Astrocyte (in vitro differentiated cells and primary cell): ENCODE results near the gene HSD17B4.

ENCODE experiments used
- EZH2 ChIP-seq: IDR thresholded peaks from 2 replicates; pipeline ENCODE4 v1.6.1; 2012; ENCODE audit warnings: mild to moderate bottlenecking, low read length, inconsistent platforms; ENCODE audit not compliant: insufficient read depth
- TF ChIP-seq, protein P1 (sequence below): IDR thresholded peaks from 2 replicates; pipeline ENCODE4 v1.5.1; 2011; ENCODE audit warnings: low read depth, mild to moderate bottlenecking, inconsistent platforms, low read length, moderate library complexity; ENCODE audit not compliant: insufficient read depth

DNA sequence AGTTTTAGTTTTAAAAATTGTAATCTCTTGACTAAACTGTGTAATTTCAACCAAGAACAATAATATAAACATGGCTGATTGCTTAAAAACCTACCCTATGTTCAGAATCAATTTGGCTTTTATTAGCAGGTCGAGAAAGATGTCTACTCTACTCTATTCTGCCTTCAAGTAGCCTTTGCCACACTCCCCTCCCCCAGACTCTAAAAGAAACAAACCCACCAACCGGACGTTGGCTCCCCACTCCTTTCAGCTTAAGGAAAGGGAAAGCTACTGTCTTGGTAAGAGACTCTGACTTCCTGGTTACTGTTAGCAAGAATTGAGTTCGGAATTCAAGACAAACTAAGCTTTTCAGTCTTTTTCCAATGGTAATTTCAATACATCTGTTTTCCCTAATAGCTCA, 49.7 kb upstream of the HSD17B4 start:
- TF ChIP-seq, protein P1, sequence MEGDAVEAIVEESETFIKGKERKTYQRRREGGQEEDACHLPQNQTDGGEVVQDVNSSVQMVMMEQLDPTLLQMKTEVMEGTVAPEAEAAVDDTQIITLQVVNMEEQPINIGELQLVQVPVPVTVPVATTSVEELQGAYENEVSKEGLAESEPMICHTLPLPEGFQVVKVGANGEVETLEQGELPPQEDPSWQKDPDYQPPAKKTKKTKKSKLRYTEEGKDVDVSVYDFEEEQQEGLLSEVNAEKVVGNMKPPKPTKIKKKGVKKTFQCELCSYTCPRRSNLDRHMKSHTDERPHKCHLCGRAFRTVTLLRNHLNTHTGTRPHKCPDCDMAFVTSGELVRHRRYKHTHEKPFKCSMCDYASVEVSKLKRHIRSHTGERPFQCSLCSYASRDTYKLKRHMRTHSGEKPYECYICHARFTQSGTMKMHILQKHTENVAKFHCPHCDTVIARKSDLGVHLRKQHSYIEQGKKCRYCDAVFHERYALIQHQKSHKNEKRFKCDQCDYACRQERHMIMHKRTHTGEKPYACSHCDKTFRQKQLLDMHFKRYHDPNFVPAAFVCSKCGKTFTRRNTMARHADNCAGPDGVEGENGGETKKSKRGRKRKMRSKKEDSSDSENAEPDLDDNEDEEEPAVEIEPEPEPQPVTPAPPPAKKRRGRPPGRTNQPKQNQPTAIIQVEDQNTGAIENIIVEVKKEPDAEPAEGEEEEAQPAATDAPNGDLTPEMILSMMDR: no peak
- no peak for TF ChIP-seq EZH2
